ENCODE data around the gene SLC37A1. TPM values are rescaled to one million over a fixed set of nuclear protein-coding genes. Genes with fewer than 3 reads are reported as not detected.

SLC37A1 gene
- total and polyA plus RNA-seq, 4 donors = 2.0 to 7.2 (median 4.3) TPM

DNA sequence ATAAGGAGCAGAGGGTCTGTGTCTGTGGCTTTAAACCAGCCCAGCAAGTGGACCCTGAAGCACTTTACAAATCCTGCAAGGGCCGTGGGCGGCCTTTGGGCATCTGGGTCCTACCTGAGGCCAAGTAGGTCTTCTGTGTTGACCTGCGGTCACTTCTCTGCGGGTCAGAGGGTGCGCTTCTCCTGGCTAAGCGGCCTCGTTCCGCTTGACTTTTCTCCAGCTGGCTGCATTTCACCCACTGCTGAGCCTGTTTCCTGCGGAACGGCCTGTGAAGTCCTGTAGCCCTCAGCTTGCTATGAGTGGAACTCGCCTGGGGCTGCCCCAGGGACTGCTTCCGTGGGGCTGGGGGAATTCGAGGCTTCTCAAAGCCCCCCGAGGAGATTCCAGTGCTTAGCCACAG, 43.3 kb downstream of the SLC37A1 start:
- no peaks in the 10 kb centered on the region for H3K9me3 ChIP-seq (ENCODE audit: control insufficient read depth in 4 of 4, low read length in 3 of 4)
- peaks cover 0 to 9% (median 6%) of the 10 kb centered on the region in 4 donors for H3K36me3 ChIP-seq (ENCODE audit: control insufficient read depth in 4 of 4, insufficient read depth in 3 of 4, low read depth in 1 of 4, low read length in 3 of 4)
- WGBS = 40% methylated on average over 14 of the region's 14 CpGs
- no peak overlapping the region for H3K9ac ChIP-seq (ENCODE audit: low read depth in 1 of 2, low read length in 2 of 2)
- no peak overlapping the region for H3K27ac ChIP-seq (ENCODE audit: low read depth in 1 of 2, low read length in 2 of 2)
- H3K27me3 ChIP-seq (ENCODE audit: control insufficient read depth in 4 of 4, insufficient read depth in 4 of 4, low read length in 3 of 4) = no peaks in the 10 kb centered on the region
- no peak overlapping the region for H3K4me3 ChIP-seq (ENCODE audit: low read depth in 1 of 3, low read length in 3 of 3)
- TF ChIP-seq HNF4A (conservative IDR thresholded peaks at IDR 0.05) = peak; percentile 72 to 74
- TF ChIP-seq FOXA2 (IDR thresholded peaks at IDR 0.05) = peak; percentile 32
- TF ChIP-seq, protein P1, sequence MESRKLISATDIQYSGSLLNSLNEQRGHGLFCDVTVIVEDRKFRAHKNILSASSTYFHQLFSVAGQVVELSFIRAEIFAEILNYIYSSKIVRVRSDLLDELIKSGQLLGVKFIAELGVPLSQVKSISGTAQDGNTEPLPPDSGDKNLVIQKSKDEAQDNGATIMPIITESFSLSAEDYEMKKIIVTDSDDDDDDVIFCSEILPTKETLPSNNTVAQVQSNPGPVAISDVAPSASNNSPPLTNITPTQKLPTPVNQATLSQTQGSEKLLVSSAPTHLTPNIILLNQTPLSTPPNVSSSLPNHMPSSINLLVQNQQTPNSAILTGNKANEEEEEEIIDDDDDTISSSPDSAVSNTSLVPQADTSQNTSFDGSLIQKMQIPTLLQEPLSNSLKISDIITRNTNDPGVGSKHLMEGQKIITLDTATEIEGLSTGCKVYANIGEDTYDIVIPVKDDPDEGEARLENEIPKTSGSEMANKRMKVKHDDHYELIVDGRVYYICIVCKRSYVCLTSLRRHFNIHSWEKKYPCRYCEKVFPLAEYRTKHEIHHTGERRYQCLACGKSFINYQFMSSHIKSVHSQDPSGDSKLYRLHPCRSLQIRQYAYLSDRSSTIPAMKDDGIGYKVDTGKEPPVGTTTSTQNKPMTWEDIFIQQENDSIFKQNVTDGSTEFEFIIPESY (IDR thresholded peaks at IDR 0.05) = no peak
- peak in 1 of 2 donors; percentile 29 for TF ChIP-seq GABPA (IDR thresholded peaks at IDR 0.05 in 1 of 2, conservative IDR thresholded peaks at IDR 0.05 in 1 of 2)
- TF ChIP-seq, protein P2, sequence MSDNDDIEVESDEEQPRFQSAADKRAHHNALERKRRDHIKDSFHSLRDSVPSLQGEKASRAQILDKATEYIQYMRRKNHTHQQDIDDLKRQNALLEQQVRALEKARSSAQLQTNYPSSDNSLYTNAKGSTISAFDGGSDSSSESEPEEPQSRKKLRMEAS (IDR thresholded peaks at IDR 0.05) = no peak
- no peak for TF ChIP-seq TAF1 (conservative IDR thresholded peaks at IDR 0.05)
- TF ChIP-seq RXRA (IDR thresholded peaks at IDR 0.05) = peak; percentile 89 to 92
- TF ChIP-seq HNF4G (IDR thresholded peaks at IDR 0.05) = peak; percentile 46
- no peak for TF ChIP-seq EGR1 (IDR thresholded peaks at IDR 0.05; ENCODE audit: low read depth in 2 of 2)
- peak in 1 of 2 donors; percentile 66 for TF ChIP-seq RAD21 (IDR thresholded peaks at IDR 0.05)
- no peak for TF ChIP-seq JUND (IDR thresholded peaks at IDR 0.05)
- no peak for TF ChIP-seq FOXA1 (IDR thresholded peaks at IDR 0.05)
- peak; percentile 58 for TF ChIP-seq SP1 (IDR thresholded peaks at IDR 0.05)
- TF ChIP-seq, protein P3, sequence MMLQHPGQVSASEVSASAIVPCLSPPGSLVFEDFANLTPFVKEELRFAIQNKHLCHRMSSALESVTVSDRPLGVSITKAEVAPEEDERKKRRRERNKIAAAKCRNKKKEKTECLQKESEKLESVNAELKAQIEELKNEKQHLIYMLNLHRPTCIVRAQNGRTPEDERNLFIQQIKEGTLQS (IDR thresholded peaks at IDR 0.05) = no peak
- TF ChIP-seq NR2F2 (IDR thresholded peaks at IDR 0.05) = peak; percentile 53
- TF ChIP-seq, protein P4, sequence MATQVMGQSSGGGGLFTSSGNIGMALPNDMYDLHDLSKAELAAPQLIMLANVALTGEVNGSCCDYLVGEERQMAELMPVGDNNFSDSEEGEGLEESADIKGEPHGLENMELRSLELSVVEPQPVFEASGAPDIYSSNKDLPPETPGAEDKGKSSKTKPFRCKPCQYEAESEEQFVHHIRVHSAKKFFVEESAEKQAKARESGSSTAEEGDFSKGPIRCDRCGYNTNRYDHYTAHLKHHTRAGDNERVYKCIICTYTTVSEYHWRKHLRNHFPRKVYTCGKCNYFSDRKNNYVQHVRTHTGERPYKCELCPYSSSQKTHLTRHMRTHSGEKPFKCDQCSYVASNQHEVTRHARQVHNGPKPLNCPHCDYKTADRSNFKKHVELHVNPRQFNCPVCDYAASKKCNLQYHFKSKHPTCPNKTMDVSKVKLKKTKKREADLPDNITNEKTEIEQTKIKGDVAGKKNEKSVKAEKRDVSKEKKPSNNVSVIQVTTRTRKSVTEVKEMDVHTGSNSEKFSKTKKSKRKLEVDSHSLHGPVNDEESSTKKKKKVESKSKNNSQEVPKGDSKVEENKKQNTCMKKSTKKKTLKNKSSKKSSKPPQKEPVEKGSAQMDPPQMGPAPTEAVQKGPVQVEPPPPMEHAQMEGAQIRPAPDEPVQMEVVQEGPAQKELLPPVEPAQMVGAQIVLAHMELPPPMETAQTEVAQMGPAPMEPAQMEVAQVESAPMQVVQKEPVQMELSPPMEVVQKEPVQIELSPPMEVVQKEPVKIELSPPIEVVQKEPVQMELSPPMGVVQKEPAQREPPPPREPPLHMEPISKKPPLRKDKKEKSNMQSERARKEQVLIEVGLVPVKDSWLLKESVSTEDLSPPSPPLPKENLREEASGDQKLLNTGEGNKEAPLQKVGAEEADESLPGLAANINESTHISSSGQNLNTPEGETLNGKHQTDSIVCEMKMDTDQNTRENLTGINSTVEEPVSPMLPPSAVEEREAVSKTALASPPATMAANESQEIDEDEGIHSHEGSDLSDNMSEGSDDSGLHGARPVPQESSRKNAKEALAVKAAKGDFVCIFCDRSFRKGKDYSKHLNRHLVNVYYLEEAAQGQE (IDR thresholded peaks at IDR 0.05) = no peak
- TF ChIP-seq, protein P5, sequence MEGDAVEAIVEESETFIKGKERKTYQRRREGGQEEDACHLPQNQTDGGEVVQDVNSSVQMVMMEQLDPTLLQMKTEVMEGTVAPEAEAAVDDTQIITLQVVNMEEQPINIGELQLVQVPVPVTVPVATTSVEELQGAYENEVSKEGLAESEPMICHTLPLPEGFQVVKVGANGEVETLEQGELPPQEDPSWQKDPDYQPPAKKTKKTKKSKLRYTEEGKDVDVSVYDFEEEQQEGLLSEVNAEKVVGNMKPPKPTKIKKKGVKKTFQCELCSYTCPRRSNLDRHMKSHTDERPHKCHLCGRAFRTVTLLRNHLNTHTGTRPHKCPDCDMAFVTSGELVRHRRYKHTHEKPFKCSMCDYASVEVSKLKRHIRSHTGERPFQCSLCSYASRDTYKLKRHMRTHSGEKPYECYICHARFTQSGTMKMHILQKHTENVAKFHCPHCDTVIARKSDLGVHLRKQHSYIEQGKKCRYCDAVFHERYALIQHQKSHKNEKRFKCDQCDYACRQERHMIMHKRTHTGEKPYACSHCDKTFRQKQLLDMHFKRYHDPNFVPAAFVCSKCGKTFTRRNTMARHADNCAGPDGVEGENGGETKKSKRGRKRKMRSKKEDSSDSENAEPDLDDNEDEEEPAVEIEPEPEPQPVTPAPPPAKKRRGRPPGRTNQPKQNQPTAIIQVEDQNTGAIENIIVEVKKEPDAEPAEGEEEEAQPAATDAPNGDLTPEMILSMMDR (IDR thresholded peaks at IDR 0.05; ENCODE audit: low read depth, low read length, missing input control) = no peak
- TF ChIP-seq YY1 (IDR thresholded peaks at IDR 0.05) = no peak
- DNase-seq (ENCODE audit: low spot score) = no peak
- peaks cover 3 to 12% (median 9%) of the 10 kb centered on the region in 4 donors for H3K4me1 ChIP-seq (ENCODE audit: control insufficient read depth in 4 of 4, insufficient read depth in 4 of 4, low read length in 3 of 4)

Measured in liver (tissue), 9 donors.